Stimulated activated CD4-positive, alpha-beta T cell treated with anti-CD3 and anti-CD28 coated beads, Interleukin-15, amount 100 ng/mL, for 24 hours (primary cell): ENCODE results near the gene FAM89B.

Experiments used
- DNase-seq: peaks from one replicate; pipeline ENCODE4 v3.0.0-alpha.2; 2020

FAM89B gene

GRCh38 chr11:65575568-65576231 is 3.4 kb downstream of the FAM89B start, which contains the start of gene EHBP1L1:
EHBP1L1 (plus strand) TSS chr11:65576053; CDS start chr11:65576303, 250 bp downstream.
- DNase-seq, result peak; percentile 84

DNA sequence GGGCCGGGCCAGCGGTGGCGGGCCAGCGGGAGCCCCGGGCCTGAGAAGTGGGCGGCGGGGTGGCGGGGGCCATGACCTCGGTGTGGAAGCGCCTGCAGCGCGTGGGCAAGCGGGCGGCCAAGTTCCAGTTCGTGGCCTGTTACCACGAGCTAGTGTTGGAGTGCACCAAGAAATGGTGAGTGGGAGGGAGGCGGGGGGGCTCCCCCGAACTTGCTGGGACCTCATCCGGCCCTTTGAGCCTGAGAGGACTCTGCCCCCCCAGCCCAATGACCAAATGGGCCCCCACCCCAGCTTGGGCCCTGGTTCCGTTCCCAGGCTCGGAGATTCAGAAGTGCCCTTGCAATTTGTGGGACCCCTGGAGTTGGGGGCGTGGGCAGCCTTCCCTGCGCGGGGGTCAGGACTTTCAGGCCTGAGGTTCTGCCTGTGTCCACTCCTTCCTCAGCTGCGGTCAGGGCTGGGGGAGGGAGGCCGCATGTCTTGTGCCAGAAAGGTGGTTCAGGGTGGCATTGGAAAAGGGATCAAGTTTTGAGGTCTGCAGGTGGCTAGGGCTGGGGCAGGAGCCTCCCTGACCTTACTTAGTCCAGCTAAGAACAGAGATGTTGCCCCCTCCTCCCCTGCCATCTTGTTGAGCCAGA is 4.0 kb downstream of the FAM89B start:
- DNase-seq, result peak; percentile 56

- DNase-seq, result peak; percentile 67
Observed at GRCh38 chr11:65576867-65577755, 4.8 kb downstream of the FAM89B start.

- no peak for DNase-seq
Observed at GRCh38 chr11:65577756-65578109, 5.4 kb downstream of the FAM89B start.

- no peak for DNase-seq
Observed at GRCh38 chr11:65578134-65578533, 5.8 kb downstream of the FAM89B start.

DNA sequence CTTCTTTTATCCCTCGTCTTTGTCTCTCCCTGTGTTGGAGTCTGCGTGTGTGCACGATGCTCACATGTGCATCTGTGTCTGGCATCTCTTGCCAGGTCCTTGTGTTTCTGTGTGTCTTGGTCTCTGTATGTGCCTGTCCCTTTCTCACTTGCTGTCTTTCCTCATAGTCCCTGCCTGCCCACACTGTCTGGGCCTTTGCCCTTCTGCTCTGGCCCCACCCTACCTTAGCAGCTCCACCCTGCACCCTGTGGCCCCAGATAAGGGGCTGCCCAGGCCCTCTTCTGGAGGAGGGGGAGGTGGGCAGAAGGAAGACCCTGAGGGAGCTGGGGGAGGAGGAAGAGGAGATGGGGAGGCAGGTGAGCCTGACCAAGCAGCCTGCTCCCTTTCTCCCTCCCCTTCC is 6.3 kb downstream of the FAM89B start:
- DNase-seq, result no peak

DNA sequence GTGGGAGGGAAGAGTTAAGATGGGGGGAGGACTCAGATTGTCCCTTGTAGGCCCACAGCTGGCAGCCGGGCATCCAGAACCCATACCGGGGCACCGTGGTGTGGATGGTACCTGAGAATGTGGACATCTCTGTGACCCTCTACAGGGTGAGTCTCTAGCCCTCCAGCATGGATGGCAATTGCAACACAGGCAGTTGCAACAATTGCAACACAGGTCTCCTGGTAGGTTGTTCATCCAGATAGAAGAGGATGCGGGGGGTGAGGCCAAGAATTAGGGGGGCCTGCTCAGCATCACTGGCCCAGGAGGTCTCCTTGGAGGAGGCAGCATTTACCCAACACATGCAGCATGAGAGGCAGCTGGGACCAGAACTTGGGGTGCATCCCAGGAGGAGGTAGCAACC is 7.0 kb downstream of the FAM89B start:
- no peak for DNase-seq

GRCh38 chr11:65580031-65580692 is 7.8 kb downstream of the FAM89B start:
- no peak for DNase-seq

- DNase-seq, result no peak
Observed at GRCh38 chr11:65580756-65581155, 8.4 kb downstream of the FAM89B start.

DNA sequence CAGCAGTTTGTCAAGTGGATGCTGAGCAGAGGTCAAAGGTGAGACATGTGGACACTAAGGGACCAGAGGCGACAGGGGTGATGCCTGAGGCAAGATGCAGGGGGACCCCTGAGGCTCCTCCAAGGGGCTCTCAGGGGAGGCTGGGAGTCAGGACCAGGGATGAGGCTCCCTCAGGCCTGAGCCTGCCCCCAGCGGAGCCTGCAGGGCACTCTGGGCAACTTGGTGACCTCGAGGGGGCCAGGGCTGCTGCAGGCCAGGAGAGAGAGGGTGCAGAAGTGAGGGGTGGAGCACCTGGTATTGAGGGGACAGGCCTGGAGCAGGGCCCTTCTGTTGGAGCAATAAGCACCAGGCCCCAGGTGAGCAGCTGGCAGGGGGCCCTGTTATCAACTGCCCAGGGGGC is 9.6 kb downstream of the FAM89B start:
- no peak for DNase-seq

GRCh38 chr11:65583589-65583988 is 11.3 kb downstream of the FAM89B start:
- no peak for DNase-seq

GRCh38 chr11:65584106-65584505 is 11.8 kb downstream of the FAM89B start:
- no peak for DNase-seq

GRCh38 chr11:65584723-65585171 is 12.4 kb downstream of the FAM89B start:
- DNase-seq, result no peak

GRCh38 chr11:65585396-65586246 is 13.3 kb downstream of the FAM89B start:
- DNase-seq, result no peak

DNA sequence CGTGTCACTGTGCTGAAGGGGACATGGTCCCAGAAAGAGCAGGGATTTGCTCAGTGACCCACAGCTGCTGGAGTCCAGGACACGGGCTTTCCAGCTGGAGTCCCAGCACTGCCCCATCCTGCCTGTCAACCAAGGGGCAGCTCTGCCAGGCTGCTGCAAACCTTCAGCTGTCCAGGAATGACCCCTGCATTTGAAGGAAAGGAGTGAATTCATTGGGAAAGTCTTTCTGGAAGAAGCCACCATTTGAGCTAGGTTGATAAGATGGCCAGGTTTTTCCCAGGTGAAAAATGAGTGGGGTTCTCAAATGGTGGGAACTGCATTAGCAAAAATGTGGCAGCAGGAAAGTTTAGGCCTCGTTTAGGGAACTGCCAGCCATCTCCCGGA is 13.9 kb downstream of the FAM89B start:
- DNase-seq, result no peak

GRCh38 chr11:65586676-65587075 is 14.3 kb downstream of the FAM89B start:
- no peak for DNase-seq

DNA sequence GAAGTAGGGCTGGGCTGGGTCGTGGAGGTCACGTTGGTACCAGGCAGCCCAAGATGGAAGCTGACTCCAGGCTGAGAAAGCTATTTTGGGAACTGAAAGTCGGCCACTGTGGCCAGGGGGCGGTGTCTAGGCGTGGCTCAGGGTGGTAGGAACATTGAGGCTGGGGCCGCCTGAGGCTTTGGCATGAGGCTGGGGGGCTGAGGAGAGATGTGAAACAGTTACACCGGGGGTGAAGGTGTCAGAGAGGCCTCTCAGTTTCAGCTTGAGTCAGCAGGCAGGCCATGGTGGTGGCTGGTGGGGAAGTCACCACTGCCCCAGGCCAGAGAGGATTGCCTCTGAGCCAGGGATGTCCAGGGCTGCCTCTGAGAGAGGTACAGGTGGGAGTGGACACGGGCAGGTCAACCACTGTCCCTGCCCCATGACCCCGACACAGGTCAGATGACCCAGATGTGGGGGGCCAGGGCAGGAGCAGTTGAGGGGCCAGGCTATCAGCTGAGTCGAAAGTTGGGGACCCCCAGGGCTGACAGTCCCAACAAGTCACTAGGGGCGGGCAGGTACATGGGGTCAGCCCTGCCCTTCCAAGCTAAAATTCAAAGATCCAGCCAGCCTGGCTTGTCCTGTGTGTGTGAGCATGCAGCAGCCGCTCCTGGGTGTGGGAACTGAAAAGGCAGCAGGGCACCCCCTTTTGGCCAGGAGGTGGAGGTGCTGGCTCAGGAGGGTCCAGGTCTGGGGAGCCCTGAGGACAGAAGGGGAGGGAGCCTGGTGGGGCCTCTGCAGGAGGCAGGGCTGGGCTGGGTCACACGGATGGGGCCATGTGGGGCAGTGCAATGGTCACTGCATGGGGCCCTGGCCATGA is 16.1 kb downstream of the FAM89B start:
- DNase-seq, result peak; percentile 88

- DNase-seq, result peak; percentile 48
Observed at GRCh38 chr11:65589444-65590239, 17.3 kb downstream of the FAM89B start.

DNA sequence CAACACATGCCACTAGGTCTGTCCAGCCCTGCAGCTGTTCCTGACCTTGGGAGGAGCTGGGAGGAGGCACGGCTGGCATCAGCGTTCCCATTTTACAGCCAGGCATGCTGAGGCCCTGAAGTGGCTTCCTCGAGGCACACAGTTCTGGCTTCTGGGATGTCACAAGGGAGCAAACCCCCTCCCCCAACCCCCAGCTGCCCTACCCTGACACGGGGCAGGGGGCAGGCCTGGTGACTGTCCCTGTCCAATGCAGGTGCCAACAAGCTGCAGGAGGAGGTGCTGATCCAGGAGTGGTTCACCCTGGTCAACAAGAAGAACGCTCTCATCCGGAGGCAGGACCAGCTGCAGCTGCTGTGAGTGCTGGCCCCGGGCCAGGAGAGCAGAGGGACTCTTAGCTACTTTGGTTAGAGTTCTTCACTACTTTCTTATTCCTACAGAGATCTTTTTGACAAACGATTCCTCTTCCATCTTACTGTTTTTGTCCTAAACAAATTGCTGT is 18.0 kb downstream of the FAM89B start:
- no peak for DNase-seq
